ENCODE measurements around the gene SLC35F1.

The SLC35F1 gene

GRCh38 chr6:118128755-118129154 is 221.7 kb downstream of the SLC35F1 start:
- DNase-seq: no peak

- DNase-seq: no peak
Observed at GRCh38 chr6:118134206-118134605, 227.1 kb downstream of the SLC35F1 start.

GRCh38 chr6:118134736-118135135 is 227.7 kb downstream of the SLC35F1 start:
- DNase-seq: no peak

DNA sequence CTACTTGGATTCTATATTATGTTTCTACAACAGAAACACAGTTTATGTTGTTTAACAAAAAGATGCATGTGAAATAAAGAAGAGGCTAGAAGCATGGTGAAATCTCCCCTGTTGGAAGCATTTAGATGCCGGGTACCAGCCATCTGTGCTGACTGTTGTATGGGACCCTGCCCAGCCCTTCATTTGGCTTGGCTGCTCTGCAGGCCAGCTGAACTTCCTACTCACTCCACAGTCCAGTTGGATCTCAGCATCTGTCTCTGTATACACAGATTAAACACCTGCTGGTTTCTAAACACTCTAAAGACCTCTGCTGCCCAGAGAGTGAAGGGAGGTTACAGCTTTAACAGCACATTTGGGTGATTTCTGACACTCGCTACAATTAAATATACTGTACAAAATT is 228.3 kb downstream of the SLC35F1 start:
- DNase-seq: no peak

DNA sequence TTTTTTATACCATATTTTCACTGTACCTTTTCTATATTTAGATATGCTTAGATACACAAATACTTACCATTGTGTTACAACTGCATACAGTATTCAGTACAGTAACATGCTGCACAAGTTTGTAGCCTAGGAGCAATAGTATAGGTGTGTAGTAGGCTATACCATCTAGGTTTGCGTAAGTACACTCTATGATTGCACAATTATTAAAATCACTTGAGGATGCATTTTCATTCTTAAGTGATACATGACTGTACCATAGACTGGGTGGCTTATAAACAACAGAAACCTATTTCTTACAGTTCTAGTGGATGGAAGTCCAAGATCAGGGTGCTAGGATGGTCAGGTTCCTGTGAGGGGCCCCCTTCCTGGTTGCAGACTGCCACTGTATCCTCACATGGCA is 234.1 kb downstream of the SLC35F1 start:
- no peak for DNase-seq

DNA sequence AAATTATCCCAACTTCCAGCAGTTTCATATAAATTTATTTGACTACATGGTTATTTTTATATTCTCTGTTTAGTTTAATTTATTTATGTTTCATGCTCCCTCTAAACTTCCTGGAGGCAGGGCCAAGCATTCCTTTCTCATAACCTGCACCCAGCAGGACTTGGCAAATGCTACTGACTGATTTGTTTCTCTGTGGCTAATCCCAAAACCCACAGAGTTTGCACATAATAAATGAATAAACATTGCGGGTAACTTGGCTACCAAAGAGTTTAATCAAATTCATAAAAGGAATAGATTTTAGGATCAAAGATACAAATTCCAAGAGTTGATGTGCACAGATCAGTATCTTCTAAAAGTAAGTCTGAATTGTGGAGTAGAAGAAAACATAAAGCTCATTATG is 239.5 kb downstream of the SLC35F1 start:
- DNase-seq: no peak

- DNase-seq: no peak
Observed at GRCh38 chr6:118147511-118147910, 240.4 kb downstream of the SLC35F1 start.

- no peak for DNase-seq
Observed at GRCh38 chr6:118148561-118148960, 241.5 kb downstream of the SLC35F1 start.

- no peak for DNase-seq
Observed at GRCh38 chr6:118152524-118152923, 245.5 kb downstream of the SLC35F1 start.

- no peak for DNase-seq
Observed at GRCh38 chr6:118161343-118161742, 254.3 kb downstream of the SLC35F1 start.

GRCh38 chr6:118163542-118163941 is 256.5 kb downstream of the SLC35F1 start:
- no peak for DNase-seq

- no peak for DNase-seq
Observed at GRCh38 chr6:118165500-118165899, 258.4 kb downstream of the SLC35F1 start.

DNA sequence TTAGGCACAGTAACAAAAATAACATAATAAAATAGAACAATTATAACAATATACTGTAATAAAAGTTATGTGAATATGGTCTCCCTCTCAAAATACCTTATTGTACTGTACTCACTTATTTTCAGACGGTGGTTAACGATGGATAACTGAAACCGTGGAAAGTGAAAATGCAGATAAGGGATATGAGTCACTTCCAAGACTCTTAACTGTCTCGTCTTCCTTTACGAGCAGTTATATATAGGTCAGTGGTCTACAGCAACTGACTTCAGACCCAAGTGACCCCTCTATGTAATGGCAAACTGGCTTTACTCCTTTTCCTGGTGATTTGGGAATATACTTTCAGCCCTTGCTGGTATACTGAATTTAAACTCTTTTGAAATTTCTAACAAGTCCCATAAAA is 261.4 kb downstream of the SLC35F1 start:
- DNase-seq: no peak

DNA sequence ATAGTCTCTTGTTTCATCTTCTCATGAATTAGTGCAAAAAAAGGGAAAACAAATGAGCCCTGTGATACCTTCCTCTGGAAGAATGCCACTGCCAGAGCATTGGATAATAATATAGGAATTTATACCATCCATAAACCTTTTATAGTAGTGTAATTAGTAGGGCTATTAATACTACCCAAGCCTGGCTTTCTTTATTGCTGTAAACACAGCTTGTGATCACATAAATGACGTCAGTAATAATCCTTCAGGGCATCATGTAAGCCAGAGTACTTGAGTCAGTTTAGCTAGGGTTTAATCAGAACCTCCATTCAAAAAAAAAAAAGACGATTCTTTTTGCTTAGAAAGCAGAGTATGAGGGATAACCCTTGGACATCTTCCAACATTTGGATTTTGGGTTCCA is 264.8 kb downstream of the SLC35F1 start:
- DNase-seq: no peak

DNA sequence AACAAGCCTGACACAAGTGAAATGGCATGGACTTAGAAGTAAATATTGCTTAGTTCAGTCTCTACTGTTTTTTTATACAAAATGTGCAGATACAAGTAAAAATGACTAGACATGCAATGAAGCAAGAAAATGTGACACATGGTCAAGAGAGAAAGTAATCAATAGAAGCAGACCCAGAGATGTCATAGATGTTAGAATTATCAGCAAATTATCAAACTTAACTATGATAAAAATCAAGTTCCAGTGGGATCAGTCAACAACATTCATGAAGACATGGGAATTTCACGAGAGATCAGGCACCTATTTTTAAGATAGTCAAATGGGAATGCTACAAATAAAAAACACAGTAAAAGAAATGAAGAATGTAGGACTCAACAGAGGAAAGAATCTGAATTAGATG is 267.0 kb downstream of the SLC35F1 start:
- DNase-seq: no peak

GRCh38 chr6:118177720-118178119 is 270.7 kb downstream of the SLC35F1 start:
- DNase-seq: no peak

GRCh38 chr6:118179048-118179447 is 272.0 kb downstream of the SLC35F1 start:
- DNase-seq: no peak

- DNase-seq: no peak
Observed at GRCh38 chr6:118186672-118187567, 279.9 kb downstream of the SLC35F1 start.

GRCh38 chr6:118187568-118188164 is 280.6 kb downstream of the SLC35F1 start:
- no peak for DNase-seq

DNA sequence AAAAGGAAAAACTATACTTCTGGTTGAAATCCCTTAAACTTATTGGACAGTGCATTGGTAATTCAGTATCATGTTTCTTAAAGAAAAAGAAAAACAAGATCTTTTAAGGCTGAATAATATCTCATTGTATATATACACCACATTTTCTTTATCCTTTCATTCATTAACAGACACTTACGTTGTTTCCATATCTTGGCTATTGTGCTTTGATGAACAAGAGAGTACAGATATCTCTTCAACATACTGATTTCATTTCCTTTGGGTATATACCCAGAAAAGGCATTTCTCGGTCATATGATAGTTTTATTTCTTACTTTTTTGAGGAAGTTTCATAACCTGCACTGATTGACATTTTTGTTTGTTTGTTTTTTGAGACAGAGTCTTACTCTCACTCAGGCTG is 281.5 kb downstream of the SLC35F1 start:
- DNase-seq: no peak

- DNase-seq: no peak
Observed at GRCh38 chr6:118197539-118197938, 290.5 kb downstream of the SLC35F1 start.

- DNase-seq: no peak
Observed at GRCh38 chr6:118198746-118199145, 291.7 kb downstream of the SLC35F1 start.

- DNase-seq: no peak
Observed at GRCh38 chr6:118200160-118200559, 293.1 kb downstream of the SLC35F1 start.

DNA sequence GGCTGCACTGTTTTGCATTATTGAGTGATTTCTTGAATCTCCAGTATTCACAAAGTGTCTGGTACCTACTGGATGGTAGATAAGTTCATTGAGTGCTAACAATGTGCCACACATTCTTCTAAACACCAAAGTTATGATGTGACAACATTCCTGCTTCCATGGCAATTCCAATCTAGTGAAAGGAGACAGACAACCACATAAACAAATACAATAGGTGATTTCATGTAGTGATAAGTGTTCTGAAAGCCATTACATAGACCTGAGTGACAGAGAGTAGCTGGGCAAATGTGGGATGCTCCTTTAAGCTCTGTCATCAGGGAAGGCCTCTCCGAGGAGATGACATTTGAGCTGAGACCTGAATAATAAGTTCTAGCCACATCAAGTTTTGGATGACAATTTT is 295.5 kb downstream of the SLC35F1 start:
- no peak for DNase-seq

DNA sequence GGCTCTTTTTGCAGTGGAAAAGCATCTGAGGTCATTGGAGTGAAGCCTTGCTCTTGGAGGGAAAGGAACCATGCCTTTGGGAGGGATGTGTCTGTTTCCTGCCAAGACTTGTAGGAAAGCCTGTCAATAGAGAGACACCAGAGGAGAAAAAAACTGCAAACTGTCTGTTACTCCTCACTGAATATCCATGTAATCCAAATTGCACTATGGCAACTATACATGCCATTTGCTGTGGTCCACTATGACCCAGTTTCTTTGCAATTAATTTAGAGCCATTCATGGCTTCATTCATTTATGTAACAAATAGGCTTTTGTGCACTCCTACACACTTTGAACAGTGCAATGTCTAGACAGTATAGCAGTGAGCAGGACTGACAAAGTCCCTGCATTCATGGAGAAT is 296.5 kb downstream of the SLC35F1 start:
- DNase-seq: no peak

Data from NK-92 treated with Interleukin-12 subunit alpha and Interleukin-12 subunit beta, amount 100 ng/mL, for 24 hours (cell line).